Mesendoderm (in vitro differentiated cells): ENCODE measurements around the gene MMEL1.

Experiments used
- DNase-seq: peaks from one replicate; pipeline ENCODE4 v3.0.0; 2013
- H2AK5ac ChIP-seq: 2 replicates; pipeline ENCODE4 v1.6.1; 2013; ENCODE audit warnings: low read length, inconsistent platforms
- H2BK120ac ChIP-seq: 2 replicates; pipeline ENCODE4 v1.6.1; 2013; ENCODE audit warnings: low read depth, mild to moderate bottlenecking, low read length, moderate library complexity, mixed read lengths
- H2BK15ac ChIP-seq: replicated peaks from 2 replicates; pipeline ENCODE4 v1.6.1; 2013; ENCODE audit warnings: low read depth, mild to moderate bottlenecking, moderate library complexity
- H2BK5ac ChIP-seq: 2 replicates; pipeline ENCODE4 v1.6.1; 2013; ENCODE audit warnings: low read length, inconsistent platforms
- H3K18ac ChIP-seq: 2 replicates; pipeline ENCODE4 v1.6.1; 2013; ENCODE audit warnings: mild to moderate bottlenecking, low read length, mixed read lengths
- H3K23ac ChIP-seq: one replicate; pipeline ENCODE4 v1.6.1; 2013; ENCODE audit warnings: low read length
- H3K27ac ChIP-seq: 2 replicates; pipeline ENCODE4 v1.5.1; 2013; ENCODE audit warnings: low read depth, mild to moderate bottlenecking, inconsistent platforms, low read length, moderate library complexity
- H3K27me3 ChIP-seq: 2 replicates; pipeline ENCODE4 v1.6.1; 2013; ENCODE audit warnings: low read length, control low read depth, mild to moderate bottlenecking, inconsistent platforms; ENCODE audit not compliant: insufficient read depth, poor library complexity
- H3K36me3 ChIP-seq: 2 replicates; pipeline ENCODE4 v1.6.1; 2013; ENCODE audit warnings: low read length, inconsistent platforms; ENCODE audit not compliant: control insufficient read depth, insufficient read depth
- H3K4ac ChIP-seq: one replicate; pipeline ENCODE4 v1.6.1; 2013; ENCODE audit warnings: low read depth, mild to moderate bottlenecking, low read length, moderate library complexity
- H3K4me1 ChIP-seq: 2 replicates; pipeline ENCODE4 v1.6.1; 2013; ENCODE audit warnings: low read depth, low read length, inconsistent platforms; ENCODE audit not compliant: control insufficient read depth
- H3K4me2 ChIP-seq: 2 replicates; pipeline ENCODE4 v1.6.1; 2013; ENCODE audit warnings: low read length
- H3K4me3 ChIP-seq: 2 replicates; pipeline ENCODE4 v1.5.1; 2013; ENCODE audit warnings: mild to moderate bottlenecking, low read length
- H3K56ac ChIP-seq: one replicate; pipeline ENCODE4 v1.6.1; 2013; ENCODE audit warnings: low read length
- H3K79me1 ChIP-seq: 2 replicates; pipeline ENCODE4 v1.6.1; 2013; ENCODE audit warnings: low read length, inconsistent platforms
- H3K79me2 ChIP-seq: 2 replicates; pipeline ENCODE4 v1.6.1; 2013; ENCODE audit warnings: mild to moderate bottlenecking, low read length; ENCODE audit not compliant: control insufficient read depth, insufficient read depth
- H3K9ac ChIP-seq: 2 replicates; pipeline ENCODE4 v1.6.1; 2013; ENCODE audit warnings: low read length, inconsistent platforms
- H4K5ac ChIP-seq: one replicate; pipeline ENCODE4 v1.6.1; 2013; ENCODE audit warnings: low read length
- H4K8ac ChIP-seq: one replicate; pipeline ENCODE4 v1.6.1; 2013; ENCODE audit warnings: low read depth, mild to moderate bottlenecking, control low read depth, low read length, moderate library complexity
- WGBS: extraction: QIAGEN DNeasy Blood & Tissue Kit; methylation state at CpG from one replicate; pipeline ENCODE4 v1.1.7; 2013; ENCODE audit warnings: low lambda C conversion rate, missing lambda C conversion rate; ENCODE audit not compliant: insufficient coverage; ENCODE audit errors: extremely low coverage; 5-methylcytosine and 5-hydroxymethylcytosine counted together

The MMEL1 gene

DNA sequence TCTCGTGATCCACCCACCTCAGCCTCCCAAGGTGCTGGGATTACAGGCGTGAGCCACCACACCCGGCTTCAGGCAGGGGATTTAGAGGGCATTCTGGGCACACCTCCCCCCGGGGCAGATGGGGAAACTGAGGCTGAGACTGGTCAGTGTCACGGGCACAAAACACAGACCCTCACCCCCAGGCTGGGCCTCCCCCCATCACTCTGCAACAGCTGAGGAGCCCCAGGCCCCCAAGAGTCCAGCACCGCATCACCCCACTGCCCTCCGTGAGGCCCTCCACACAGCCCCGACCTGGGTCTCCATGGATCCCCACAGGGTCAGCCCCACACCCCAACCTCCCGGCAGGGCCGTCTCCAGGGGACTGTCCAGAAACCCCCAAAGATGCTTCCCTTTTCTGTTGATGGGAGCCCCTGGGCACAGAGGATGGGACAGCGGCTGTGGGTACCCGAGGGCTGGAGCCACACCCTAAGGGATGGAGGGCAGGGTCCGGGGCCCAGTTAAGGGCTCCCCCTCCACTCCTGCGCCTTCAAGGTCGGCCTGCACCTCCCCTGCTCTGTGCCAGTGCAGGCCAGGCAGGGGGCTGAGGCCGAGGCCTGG is 65.6 kb downstream of the MMEL1 start:
- WGBS: no CpG with 5 or more reads among the region's 16 CpGs
- Histone ChIP-seq H3K9ac (no peak overlapping the region), H2AK5ac (no peak overlapping the region)

DNA sequence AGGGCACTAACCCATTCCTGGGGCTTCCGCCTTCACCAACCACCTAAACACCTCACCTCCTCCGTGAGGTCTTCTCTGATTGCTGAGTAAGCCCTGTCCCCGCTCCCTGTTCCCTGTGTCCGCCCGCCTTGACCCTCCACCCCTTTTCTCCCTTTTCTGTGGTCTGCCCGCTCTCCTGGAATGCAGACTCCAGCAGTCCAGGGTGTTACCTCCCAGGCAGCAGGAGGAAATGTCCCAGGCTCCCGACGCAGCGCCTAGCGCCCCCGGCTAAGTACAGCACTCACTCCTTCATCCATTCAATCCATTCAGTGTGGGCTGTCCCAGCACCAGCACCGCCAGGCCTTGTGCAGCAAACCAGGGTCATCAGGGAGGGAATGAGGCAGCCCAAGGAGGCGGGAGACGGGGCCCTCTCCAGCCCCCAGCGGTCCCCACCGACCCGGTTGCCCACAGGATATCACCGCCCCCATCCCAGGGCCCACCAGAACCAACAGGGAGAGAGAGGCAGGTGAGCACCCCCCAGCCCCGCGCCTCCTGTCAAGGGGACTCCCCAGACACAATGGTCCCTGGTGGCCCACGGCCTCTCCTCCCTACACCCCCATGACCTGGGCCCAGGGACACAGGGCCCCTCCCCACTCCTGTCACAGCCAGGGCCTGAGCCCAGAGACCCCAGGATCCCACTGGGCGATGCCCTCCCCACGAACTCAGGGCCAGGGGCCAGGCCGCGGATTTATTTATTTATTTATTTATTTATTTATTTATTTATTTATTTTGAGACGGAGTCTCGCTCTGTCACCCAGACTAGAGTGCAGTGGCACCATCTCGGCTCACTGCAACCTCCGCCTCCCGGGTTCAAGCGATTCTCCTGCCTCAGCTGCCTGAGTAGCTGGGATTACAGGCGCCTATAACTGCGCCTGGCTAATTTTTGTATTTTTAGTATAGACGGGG is 66.4 kb downstream of the MMEL1 start:
- Histone ChIP-seq H3K56ac (peak overlapping the region; percentile 15), H3K18ac (no peak overlapping the region), H3K27ac (no peak overlapping the region), H3K4ac (no peak overlapping the region), H3K36me3 (no peaks in the 10 kb centered on the region), H3K27me3 (no peaks in the 10 kb centered on the region), H3K79me2 (no peaks in the 10 kb centered on the region), H3K4me2 (no peak overlapping the region), H4K5ac (no peak overlapping the region), H3K9ac (no peak overlapping the region), H2BK120ac (no peak overlapping the region), H3K4me3 (no peak overlapping the region), H3K23ac (no peak overlapping the region), H3K4me1 (no peaks in the 10 kb centered on the region), H4K8ac (no peak overlapping the region), H2BK15ac (no peak overlapping the region), H3K79me1 (no peaks in the 10 kb centered on the region), H2AK5ac (no peak overlapping the region), H2BK5ac (no peak overlapping the region)
- no CpG with 5 or more reads among the region's 34 CpGs for WGBS
- no peak for DNase-seq

More for the DNA sequence above, 65.6 kb downstream of the MMEL1 start:
- H3K4me2 ChIP-seq: no peak overlapping the region
- H3K56ac ChIP-seq: no peak overlapping the region
- H3K4me1 ChIP-seq: no peaks in the 10 kb centered on the region
- no peak overlapping the region for H3K27ac ChIP-seq
- no peak overlapping the region for H2BK5ac ChIP-seq
- no peak overlapping the region for H4K5ac ChIP-seq
- H3K4ac ChIP-seq: no peak overlapping the region
- H4K8ac ChIP-seq: no peak overlapping the region
- H3K79me1 ChIP-seq: no peaks in the 10 kb centered on the region
- H3K4me3 ChIP-seq: no peak overlapping the region
- no peak overlapping the region for H3K18ac ChIP-seq
- no peak overlapping the region for H2BK120ac ChIP-seq
- H2BK15ac ChIP-seq: no peak overlapping the region
- H3K79me2 ChIP-seq: no peaks in the 10 kb centered on the region
- no peak for DNase-seq
- H3K27me3 ChIP-seq: no peaks in the 10 kb centered on the region
- H3K23ac ChIP-seq: no peak overlapping the region
- H3K36me3 ChIP-seq: no peaks in the 10 kb centered on the region

DNA sequence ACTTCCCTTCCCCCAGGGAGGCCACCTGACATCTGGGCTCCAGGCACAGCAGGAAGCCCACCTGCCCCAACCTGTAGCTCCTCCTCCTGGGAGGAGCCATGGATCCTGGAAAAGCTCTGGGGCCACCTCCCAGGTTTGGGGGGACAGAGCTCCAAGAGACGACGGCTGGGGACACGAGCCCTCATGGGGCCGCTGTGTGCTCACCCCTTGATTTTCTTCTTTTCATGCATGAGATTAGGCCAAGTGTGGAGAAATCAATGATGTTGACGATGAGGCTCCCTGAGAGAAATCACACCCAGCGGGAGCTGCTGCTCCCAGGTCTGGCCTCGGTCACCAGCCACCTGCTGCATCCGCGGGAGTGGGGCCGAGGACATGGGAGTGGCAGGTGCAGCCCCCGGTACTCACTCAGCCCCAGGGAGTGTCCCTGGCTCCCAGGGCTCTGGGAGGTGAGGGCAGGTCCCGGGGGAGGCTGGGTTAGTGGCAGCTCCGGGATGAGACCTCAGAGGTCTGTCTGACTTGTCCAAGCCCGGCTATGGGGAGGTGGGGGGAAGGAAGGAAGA is 67.9 kb downstream of the MMEL1 start:
- DNase-seq: no peak
- Histone ChIP-seq H3K4ac (no peak overlapping the region), H2AK5ac (no peak overlapping the region), H3K4me2 (no peak overlapping the region), H4K5ac (no peak overlapping the region), H3K27me3 (no peaks in the 10 kb centered on the region), H4K8ac (no peak overlapping the region), H2BK120ac (no peak overlapping the region), H3K27ac (no peak overlapping the region), H3K79me1 (no peaks in the 10 kb centered on the region), H3K4me3 (no peak overlapping the region), H3K9ac (no peak overlapping the region), H3K23ac (no peak overlapping the region), H3K79me2 (no peaks in the 10 kb centered on the region), H3K18ac (no peak overlapping the region), H3K36me3 (no peaks in the 10 kb centered on the region), H3K4me1 (no peaks in the 10 kb centered on the region), H2BK15ac (no peak overlapping the region), H3K56ac (no peak overlapping the region), H2BK5ac (no peak overlapping the region)
- no CpG with 5 or more reads among the region's 14 CpGs for WGBS

DNA sequence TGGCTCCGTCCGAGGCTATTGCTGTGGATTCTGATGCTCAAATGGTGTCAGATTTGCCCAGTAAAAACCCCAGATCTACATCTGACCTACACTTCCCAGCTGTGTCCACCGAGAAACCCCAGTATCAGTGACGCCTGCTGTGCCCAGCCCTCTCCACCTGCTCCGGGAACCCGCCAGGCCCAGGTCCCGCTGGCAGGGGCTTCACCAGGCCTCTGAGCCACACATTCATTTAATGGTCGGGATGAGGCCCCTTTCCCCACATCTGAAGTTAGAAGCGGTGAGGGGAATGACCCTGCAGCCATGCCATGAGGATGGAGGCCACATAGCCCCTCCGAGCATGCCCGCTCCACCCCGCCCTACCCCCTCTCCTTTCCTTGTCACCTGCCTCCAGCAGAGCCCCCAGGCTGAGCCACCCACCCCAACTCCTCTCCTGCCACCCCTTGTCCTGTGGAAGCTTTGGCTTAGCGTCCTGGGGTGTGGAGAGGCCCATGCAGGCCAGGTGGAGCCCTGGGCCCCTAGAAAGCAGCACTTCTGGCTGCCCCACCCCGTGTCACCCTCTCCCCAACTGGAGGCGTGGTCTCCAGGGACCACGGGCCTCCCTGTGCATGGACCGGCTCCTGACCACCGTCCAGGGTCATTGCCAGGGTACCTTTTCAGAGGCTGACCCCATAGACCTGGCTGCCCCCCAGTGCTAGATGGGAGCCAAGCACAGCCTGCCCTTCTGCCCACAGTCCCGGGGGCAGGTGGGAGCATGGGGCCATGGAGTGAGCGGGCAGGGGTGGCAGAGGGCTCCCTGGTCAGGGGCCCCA is 68.6 kb downstream of the MMEL1 start:
- Histone ChIP-seq H3K4me1 (no peaks in the 10 kb centered on the region), H3K23ac (no peak overlapping the region), H4K5ac (no peak overlapping the region), H2BK120ac (no peak overlapping the region), H3K9ac (no peak overlapping the region), H3K4ac (no peak overlapping the region), H3K79me2 (no peaks in the 10 kb centered on the region), H3K4me2 (no peak overlapping the region), H4K8ac (no peak overlapping the region), H3K4me3 (no peak overlapping the region), H3K56ac (no peak overlapping the region), H2AK5ac (no peak overlapping the region), H2BK5ac (no peak overlapping the region), H3K18ac (no peak overlapping the region), H3K27me3 (no peaks in the 10 kb centered on the region), H3K27ac (no peak overlapping the region), H3K36me3 (no peaks in the 10 kb centered on the region), H2BK15ac (no peak overlapping the region), H3K79me1 (no peaks in the 10 kb centered on the region)
- DNase-seq: no peak
- no CpG with 5 or more reads among the region's 20 CpGs for WGBS

DNA sequence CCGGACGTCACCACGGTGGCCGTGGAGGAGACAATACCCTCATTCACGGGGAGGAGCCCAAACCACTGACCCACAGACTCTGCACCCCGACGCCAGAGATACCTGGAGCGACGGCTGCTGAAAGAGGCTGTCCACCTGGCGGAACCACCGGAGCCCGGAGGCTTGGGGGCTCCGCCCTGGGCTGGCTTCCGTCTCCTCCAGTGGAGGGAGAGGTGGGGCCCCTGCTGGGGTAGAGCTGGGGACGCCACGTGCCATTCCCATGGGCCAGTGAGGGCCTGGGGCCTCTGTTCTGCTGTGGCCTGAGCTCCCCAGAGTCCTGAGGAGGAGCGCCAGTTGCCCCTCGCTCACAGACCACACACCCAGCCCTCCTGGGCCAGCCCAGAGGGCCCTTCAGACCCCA is 69.6 kb downstream of the MMEL1 start:
- Histone ChIP-seq H3K9ac (no peak overlapping the region), H3K4me2 (no peak overlapping the region), H2BK120ac (no peak overlapping the region), H3K27me3 (no peaks in the 10 kb centered on the region), H2AK5ac (no peak overlapping the region), H3K36me3 (no peaks in the 10 kb centered on the region), H3K4ac (no peak overlapping the region), H4K8ac (no peak overlapping the region), H3K4me3 (no peak overlapping the region), H3K79me1 (no peaks in the 10 kb centered on the region), H3K56ac (no peak overlapping the region), H4K5ac (no peak overlapping the region), H3K4me1 (no peaks in the 10 kb centered on the region), H2BK15ac (no peak overlapping the region), H3K79me2 (no peaks in the 10 kb centered on the region), H2BK5ac (no peak overlapping the region), H3K23ac (no peak overlapping the region), H3K18ac (no peak overlapping the region), H3K27ac (no peak overlapping the region)
- no CpG with 5 or more reads among the region's 18 CpGs for WGBS
- no peak for DNase-seq
